RPMI7951 (cell line): ENCODE results near the gene CELF5. TPM values are rescaled to one million over a fixed set of nuclear protein-coding genes. Genes with fewer than 3 reads are reported as not detected.
"Not testable (repeated sequence)": the region's sequence is repeated elsewhere in the genome, so short reads cannot be mapped to it uniquely, and the experiment has no call there.

Experiments
- DNase-seq: peaks from one replicate; pipeline ENCODE4 v3.0.0-alpha.2; 2012; ENCODE audit warnings: low read depth
- total RNA-seq: library from RNA; depleted of rRNA; stranded (reverse); fragments of >200 nt; shearing (Covaris generic); gene quantifications from 2 replicates; pipeline ENCODE4 v1.2.3, GENCODE V29; 2014

CELF5 gene
- total RNA-seq, 1 experiment from 2014 or later, result not detected

DNA sequence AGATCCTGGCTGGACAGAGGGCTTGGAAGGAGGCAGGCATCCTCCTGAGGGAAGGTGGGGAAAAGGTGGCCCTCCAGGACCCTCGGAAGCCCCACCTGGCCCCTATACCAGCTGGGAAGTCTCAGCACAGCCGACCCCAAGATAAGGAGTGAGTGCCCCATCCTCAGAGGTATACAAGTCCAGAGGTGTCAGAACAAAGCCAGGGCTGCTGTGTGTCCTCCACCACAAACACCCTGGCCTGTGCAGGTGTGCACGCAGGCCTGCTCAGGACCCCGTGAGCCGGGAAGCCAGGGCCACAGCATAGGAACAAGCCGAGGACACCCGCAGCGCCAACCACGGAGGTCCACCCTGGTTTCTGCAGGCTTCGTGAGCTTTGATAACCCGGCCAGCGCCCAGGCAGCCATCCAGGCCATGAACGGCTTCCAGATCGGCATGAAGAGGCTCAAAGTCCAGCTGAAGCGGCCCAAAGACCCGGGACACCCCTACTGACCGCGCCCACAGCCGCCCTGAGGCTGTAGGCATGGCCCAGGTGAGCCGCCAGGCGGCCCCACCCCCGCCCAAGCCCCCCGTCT is 68.6 kb downstream of the CELF5 start:
- DNase-seq, result no peak

DNA sequence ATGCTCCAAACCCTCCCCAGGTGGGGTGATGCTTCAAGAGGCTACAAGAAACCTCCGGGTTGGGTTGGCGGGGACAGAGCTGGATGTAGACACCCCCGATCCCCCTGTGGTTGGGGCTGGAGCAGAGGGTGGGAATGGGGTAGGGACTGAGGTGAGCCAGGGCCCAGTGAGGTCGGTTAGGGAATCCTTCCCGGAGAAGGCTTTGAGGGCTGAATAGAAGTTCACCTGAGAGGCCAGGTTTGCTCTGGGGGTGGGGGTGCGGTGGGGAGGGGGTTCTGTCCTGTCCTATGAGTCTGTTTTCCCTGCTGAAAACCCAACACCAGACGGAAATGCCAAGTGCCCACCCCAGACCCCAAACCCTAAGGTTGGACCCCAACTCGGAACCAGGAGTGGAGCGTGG is 69.1 kb downstream of the CELF5 start:
- no peak for DNase-seq

DNA sequence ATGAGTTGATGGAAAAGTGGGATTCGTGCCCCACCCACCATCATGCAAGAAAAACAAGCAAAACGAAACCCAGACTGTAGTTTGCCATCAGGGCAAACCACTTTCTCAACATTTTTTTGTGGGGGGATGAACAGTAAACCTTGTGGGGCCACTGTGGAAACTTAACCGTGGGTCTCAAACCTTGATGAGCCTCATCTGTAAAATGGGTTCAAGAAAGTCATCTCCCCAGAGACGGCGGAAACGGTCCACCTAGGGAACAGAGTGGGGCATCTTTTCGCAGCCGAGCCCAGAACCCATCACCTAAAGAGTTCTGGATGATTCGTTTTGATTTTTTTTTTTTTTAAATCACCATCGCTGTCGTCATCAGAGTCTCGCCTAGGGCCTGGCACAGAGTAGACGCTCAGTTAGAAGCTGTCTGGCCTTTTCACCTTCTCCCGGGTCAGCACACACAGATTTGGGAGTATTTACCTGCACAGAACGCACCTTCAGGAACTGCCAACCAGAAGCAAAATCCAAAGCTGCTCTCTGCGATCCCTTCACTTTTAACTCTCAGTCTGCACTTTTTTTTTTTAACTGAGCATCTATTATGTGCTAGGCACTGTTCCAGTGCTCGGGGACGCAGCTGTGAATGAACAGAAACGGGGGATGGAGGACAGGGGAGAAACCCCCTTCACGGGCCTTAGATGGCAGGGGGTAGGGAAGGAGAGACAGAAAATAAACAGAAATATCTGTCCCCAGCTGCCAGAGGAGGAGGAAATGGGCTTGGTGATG is 69.8 kb downstream of the CELF5 start:
- no peak for DNase-seq

DNA sequence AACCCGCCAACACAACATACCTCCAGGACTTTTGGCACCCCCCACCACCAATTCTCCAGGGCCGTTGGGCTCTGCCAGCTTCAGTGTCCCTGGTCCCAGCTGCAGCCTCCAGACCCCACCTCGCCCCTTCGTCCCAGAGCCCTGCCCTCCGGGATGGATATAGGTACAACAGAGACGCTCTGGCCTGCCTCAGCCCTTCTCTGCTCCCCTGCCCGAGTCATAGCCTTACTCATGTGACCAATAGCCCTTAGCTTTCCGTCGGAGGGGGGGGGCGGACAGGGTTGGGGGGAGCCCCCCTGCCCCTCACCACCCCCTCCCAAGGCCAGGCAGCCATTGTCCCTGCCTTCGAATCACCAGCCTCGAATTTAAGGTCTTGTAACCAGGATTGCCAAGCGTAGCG is 71.1 kb downstream of the CELF5 start:
- no peak for DNase-seq

DNA sequence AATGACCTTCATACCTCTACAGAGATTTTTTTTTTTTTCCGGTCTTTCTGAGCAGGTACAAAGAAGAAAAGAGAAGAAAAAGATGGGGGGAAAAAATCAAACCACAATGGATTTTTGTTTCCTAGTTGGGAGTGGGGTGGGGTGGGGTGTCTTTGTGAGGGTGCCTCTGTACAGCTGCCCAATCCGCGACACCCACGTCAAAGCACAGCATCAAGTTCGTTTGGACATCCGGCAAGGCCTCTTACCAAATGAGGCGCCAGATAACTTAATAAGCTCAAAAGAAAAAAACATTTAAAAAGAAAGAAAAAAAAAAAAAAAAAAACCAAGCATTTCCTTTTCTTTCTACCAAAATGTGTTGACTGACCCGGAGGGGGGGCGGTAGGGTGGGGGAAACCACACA is 71.6 kb downstream of the CELF5 start:
- DNase-seq, result peak; percentile 32

DNA sequence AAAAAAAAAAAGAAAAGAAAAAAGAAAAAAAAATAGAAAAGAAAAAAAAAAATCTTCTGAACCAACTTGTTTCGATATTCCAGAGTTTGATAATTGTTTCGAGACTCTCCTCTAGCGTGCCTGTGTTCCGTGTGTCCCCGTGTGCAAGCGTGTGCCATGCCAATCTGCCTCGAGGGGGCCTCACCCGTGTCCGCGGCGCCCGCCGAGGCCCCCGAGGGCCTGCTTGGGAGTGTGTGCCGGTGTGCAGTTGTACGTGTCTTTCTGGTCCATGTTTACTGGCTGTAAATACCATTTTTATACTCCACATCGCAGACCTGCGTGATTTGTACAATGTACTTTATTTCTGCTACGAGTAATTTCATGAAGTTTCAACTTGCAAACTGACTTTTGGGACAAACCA is 72.0 kb downstream of the CELF5 start:
- no peak for DNase-seq

DNA sequence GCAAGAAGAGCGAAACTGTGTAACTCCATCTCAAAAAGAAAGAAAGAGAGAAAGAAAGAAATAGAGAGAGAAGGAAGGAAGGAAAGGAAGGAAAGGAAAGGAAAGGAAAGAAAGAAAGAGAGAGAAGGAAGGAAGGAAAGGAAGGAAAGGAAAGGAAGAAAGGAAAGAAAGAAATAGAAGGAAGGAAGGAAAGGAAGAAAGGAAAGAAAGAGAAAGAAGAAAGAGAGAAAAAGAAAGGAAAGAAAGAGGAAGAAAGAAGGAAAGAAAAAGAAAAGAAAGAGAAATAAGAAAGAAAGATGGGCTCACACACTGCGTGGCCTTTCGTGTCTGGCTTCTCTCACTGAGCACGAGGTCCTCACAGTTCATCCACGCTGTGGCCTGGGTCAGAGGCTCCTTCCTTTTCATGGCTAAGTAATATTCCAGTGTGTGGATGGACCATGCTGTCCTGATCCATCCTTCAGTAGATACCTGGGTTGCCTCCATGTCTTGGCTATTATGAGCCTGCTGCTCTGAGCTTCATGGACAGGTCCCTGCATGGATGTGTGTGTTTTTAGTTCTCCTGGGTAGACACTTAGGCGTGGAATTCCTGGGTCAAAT is 74.5 kb downstream of the CELF5 start:
- DNase-seq, result no peak

DNA sequence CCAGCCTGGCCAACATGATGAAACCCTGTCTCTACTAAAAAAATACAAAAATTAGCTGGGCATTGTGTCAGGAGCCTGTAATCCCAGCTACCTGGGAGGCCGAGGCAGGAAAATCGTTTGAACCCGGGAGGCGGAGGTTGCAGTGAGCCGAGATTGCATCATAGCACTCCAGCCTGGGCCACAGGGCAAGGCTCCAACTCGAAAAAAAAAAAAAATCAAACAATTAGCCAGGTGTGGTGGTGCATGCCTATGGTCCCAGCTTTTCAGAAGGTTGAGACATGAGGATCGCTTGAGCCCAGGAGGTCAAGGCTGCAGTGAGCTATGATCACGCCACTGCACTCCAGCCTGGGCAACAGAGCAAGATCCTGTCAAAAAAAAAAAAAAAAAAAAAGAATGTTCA is 76.1 kb downstream of the CELF5 start:
- DNase-seq, result not testable (repeated sequence)

DNA sequence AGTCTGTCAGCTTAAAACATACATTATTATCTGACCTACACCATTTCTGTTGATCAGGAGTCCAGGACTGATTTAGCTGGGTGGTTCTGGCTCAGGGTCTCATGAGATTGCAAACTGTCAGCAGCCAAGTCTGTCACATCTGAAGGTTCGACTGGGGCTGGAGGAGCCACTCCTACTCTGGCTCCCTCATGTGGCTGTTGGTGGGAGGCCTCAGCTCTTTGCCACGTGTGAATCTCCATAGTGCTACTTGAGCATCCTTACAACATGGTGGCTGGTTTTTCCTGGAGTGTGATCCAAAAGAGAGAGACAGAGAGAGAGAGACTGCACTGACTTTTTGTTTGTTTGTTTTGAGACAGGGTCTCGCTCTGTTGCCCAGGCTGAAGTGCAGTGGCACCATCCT is 78.3 kb downstream of the CELF5 start:
- DNase-seq, result no peak

DNA sequence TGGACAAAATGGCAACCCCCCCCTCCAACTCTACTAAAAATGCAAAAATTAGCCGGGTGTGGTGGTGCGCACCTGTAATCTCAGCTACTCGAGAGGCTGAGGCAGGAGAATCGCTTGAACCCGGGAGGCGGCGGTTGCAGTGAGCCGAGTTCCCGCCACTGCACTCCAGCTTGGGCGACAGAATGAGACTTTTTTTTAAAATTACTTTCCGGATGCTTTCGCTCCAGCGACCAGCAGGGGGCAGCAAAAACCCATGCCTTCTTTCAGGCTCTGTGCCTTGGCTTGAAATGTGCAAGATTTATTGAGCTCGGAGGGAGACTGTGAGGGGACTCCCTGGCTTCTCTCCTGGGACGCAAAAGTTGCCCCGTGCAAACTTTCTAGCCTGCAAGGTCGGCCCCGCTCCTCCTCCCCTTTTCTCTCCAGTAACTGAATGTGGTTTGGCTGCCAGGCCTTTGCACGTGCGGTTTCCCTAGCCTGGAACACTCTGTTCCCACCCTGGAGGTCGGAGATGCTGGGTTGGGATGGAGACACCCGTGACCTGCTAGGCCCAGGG is 80.5 kb downstream of the CELF5 start:
- DNase-seq, result peak; percentile 56

DNA sequence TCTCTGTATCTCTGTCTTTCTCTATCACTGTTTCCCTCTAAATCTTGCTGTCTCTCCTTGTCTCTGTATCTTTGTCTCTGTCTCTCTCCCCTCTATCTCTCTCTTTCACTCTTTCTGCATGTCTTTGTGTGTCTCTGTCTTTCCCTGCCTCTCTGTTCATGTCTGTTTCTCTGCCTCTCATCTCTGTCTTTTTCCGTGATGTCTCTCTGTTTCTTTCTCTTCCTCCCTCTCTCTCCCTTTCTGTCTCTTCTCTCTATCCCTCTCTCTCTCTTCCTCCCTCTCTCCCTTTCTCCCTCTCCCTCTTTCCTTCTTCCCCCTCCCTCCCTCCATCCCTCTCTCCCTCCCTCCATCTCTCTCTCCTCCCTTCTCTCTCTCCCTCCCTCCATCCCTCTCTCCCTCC is 85.3 kb downstream of the CELF5 start:
- no peak for DNase-seq

DNA sequence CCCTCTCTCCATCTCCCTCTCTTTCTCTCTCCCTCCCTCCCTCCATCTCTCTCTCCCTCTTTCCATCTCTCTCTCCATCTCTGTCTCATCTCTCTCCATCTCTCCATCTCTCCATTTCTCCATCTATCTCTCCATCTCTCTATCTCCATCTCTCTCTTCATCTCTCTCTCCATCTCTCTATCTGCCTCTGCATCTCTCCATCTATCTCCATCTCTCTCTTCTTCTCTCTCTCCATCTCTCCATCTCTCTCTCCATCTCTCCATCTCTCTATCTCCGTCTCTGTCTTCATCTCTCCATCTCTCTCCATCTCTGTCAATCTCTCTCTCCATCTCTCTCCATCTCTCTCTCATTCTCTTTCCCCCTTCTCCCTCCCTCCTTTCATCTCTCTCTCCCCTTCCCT is 85.8 kb downstream of the CELF5 start:
- DNase-seq, result no peak

DNA sequence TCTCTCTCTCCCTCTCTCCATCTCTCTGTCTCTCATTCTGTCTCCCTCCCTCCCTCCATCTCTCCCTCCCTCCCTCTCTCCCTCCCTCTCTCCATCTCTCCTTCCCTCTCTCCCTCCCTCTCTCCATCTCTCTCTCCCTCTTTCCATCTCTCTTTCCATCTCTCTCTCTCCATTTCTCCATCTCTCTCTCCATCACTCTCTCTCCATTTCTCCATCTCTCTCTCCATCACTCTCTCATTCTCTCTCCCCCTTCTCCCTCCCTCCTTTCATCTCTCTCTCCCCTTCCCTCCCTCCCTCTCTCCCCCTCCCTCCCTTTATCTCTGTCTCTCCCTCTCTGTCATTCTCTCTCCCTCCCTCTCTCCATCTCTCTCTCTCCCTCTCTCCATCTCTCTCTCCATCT is 86.2 kb downstream of the CELF5 start:
- no peak for DNase-seq

DNA sequence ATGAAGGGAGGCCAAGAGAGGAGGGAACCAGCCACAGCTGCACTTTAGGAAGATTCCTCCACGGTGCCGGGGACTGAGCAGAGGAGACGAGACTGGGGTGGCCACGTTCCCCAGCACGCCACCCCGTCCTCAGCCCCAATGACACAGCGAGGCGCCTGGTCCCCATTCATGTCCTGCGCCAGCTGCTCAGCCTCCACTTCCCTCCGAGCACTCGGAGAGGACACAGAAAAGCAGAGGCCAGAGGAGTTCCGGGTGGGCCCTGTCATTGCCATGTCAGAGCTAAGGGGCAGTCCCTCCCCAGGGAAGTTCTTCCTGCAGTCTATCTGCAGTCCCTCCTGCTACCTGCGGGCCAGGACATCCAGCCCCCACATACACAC is 88.7 kb downstream of the CELF5 start:
- DNase-seq, result no peak

DNA sequence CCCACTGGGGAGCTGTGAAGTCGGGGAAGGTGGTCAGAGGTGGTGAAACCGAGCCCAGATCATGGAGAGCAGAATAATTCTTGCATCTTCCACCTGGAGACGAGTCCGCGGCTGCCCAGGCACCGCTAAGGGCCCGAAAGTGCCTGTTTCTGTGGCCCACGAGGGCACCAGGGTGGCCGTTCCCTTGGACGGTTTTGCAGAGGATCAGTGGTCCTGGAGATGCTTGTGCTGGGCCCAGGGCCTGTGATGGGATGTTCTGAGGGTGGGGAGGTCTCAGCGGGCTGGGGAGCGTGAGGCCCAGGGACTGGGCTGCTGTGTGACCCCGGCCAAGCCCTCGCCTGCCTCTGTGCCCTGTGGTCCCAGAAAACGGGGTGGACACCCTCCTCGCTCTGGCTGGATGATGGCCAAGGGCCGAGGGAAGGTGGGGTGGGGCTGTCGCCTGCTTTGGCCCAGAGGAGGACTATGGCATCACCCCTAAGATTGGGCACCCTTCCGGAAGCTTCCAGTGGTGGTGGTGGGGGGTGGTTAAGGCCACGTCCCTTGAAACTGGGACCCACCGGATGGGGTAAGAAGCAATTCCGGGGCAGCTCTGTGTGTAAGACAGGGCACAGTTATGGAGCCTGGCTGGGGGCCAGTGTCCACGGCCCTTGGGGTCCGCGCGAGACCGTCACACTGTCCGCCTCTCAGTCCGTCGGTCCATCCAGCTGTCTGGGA is 90.7 kb downstream of the CELF5 start:
- no peak for DNase-seq

DNA sequence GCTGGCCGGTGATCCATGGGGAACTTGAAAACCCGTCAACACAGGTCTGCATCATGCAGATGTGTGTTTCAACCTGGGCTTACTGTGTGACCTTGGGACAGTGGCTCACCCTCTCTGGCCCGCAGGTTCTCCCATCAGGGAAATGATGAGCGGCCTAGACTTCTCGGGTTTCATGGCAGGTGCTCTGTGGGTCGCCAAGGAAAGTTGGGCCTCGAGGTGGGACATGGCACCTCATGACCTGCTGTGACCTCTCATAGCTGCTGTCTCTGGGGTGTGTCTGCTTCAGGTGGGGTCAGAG is 91.2 kb downstream of the CELF5 start:
- no peak for DNase-seq

DNA sequence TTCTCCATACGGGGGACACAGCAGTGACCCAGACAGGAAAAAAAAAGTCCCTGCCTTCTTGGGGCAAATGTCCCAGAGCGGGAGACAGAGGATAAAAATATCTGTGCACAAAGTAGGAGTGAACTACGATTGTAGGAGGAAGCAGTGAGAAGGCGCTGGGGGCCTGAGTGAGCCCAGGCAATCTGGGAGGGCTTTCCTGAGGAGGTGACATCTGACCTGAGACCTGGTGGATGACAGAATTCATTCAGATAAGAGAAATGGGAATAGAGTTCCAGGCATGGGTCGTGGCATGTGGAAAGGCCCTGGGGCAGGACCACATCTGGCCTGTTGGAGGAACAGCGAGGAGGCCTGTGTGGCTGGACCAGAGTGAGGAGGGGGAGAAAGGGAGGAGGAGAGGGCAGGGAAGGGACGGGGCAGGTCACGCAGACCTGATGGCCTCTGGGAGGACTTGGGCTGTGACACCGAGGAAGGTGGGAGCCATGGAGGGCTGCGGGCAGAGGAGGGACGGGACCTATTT is 91.7 kb downstream of the CELF5 start:
- DNase-seq, result no peak

DNA sequence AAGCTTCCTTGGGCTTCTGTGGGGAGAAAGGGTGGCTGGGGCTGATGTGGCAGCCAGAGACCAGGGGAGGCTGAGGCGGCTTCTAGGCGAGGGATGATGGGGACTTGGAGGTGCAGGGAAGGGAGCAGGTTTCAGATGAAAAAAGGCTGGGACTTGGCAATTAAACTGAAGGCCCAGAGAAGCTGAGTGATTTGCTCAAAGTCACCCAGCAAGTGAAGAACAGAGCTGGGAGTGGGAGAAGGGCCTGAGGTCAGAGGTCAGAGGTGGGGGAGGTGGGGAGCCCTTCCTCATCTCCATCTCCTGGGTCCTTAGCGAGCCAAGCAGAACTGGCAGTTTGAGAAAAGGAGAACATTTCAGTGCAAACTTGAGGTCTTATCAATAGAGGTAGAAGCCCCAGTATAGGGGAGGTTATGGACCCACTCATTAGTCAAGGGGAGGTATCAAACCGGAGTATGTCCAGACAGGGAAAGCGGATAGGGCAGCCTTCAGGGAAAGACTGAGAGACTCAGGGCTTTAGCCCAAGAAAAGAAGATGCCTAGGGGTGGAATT is 92.3 kb downstream of the CELF5 start:
- no peak for DNase-seq

DNA sequence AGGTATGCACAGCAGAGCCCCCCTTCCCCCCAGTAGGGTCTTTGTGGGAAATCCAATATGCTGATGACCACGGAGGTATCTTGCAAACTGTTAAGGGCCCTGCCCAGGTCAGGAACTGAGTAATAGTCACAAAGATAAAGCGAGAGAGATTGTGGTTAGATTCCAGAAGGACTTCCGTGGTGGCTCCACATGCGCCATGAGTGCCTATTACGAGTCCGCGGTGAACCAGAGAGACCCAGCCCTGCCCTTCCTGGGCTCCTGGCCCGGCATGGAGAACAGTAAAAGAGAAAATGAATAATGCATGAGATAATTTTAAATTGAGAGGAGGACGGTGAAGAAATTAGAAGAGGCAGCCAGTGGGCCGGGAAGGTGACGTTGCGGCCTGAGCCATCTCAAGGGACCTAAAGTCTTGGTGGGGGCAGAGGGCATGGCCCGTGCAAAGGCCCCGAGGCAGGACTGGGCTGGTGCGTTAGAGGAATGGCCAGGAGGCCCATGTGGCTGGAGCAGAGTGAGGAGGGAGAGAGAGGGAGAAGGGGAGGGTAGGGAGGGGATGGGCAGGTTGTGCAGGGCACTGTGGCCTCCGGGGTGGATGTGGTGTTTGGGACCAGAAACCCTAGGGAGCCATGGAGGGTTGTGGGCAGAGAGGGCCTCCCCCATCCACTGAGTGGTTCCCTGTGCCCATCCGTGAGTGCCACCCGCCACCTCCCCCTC is 95.3 kb downstream of the CELF5 start:
- DNase-seq, result peak; percentile 62

DNA sequence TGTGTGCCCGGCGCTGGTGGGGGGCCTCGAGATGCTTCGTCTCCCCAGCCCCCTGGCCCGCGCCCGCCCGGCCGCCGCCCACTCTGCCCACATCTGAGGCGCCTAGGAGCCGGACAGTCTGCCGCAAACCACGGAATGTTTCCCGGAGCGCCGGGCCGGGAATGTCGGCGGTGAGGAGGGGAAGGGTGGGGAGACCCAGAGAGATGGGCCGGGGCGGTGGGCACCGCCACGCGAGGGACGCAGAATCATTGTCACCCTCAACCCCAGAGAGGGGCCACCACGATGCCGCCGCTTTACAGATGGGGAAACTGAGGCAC is 95.9 kb downstream of the CELF5 start:
- peak; percentile 28 for DNase-seq

DNA sequence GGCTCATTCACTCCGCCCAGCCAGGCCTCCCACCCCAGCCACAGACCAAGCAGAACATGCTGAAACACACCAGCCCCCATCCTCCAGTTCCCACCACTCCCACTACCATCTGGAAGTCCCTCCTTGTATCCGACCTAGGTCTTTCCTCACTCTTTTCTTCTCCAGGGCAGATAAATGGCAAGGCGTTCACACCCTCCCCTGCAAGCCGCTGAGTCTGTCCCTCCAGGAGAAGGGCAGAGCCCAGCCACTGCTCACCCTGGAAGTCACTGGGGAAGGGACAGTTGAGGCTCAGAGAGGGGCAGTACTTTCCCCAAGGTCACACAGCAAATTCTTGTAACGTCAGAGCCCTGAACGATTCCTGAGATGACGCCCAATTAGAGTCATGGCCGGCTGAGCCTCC is 96.4 kb downstream of the CELF5 start:
- no peak for DNase-seq

DNA sequence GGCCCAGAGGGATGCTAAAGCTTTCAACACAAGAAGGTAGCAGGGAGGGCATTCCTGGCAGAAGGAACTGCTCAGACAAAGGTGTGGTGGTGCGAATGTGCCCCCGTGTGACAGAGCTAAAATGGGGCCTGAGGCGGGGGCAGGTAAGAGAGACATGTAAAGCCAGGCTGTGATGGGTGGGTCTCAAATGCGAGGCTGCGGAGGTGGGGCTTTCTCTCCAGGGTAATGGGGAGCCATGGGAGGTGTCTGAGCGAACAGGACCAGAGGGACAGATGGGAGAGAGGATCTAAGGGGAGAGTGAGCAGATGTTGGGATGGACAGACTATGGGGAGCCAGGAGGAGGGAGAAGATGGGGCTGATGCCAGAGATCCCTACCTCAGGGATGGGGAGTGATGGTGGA is 97.2 kb downstream of the CELF5 start:
- no peak for DNase-seq
